AG10803 (cell line): ENCODE measurements around the gene TJP2.
A peak's percentile ranks its signal among the peaks of the same experiment; 100 is the strongest.

Experiments
- DNase-seq: peaks from one replicate; pipeline ENCODE4 v3.0.0; 2010; ENCODE audit warnings: low read depth
- H3K4me3 ChIP-seq: 2 replicates; pipeline ENCODE4 v1.5.1; 2011; ENCODE audit warnings: mild to moderate bottlenecking, low read length, control low read depth
- TF ChIP-seq, protein P1 (sequence below): conservative IDR thresholded peaks from 2 replicates; pipeline ENCODE4 v1.5.1; 2011; ENCODE audit warnings: mild to moderate bottlenecking, low read length, control low read depth, inconsistent platforms

TJP2 gene

DNA sequence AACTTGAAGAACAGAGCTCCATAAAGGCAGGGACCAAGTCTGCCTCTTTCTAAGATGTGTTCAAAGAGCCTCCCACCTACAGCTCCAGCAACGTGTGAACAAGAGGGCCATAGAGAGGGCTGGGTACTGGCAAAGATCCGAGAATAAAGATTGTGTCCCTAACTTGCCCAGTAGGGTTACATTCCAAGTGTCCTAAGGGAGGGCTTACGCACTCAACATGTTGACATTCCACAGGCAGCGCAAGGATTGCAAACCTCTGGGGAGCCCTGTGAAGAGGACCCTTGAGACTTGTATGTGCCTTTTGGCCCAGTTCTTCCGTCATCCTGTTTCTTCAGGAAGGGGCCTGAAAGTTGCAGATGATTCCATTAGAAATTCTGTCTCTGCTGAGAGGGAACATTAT is 102.7 kb downstream of the TJP2 start:
- H3K4me3 ChIP-seq, result no peak overlapping the region
- no peak for DNase-seq
- TF ChIP-seq, protein P1, sequence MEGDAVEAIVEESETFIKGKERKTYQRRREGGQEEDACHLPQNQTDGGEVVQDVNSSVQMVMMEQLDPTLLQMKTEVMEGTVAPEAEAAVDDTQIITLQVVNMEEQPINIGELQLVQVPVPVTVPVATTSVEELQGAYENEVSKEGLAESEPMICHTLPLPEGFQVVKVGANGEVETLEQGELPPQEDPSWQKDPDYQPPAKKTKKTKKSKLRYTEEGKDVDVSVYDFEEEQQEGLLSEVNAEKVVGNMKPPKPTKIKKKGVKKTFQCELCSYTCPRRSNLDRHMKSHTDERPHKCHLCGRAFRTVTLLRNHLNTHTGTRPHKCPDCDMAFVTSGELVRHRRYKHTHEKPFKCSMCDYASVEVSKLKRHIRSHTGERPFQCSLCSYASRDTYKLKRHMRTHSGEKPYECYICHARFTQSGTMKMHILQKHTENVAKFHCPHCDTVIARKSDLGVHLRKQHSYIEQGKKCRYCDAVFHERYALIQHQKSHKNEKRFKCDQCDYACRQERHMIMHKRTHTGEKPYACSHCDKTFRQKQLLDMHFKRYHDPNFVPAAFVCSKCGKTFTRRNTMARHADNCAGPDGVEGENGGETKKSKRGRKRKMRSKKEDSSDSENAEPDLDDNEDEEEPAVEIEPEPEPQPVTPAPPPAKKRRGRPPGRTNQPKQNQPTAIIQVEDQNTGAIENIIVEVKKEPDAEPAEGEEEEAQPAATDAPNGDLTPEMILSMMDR, result no peak

DNA sequence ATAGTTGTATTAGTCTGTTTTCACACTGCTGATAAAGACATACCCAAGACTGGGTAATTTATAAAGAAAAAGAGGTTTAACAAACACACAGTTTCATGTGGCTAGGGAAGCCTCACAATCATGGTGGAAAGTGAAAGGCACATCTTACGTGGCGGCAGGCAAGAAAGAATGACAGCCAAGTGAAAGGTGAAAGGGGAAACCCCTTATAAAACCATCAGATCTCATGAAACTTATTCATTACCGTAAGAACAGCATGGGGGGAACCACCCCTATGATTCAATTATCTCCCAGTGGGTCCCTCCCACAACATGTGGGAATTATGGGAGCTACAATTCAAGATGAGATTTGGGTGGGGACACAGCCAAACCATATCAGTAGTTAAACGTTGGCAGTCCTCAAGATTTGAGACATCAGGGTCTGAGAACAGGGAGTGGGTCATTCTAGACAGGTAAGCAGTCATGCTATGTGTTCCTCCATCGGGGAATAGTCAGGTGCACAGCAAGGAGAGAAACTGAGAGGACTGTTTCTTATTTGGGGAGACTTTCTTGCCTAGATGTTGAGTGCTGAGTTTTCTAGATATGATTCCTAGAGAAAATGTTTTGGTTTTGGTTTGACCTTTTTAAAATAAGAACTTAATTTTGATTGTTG is 105.1 kb downstream of the TJP2 start:
- TF ChIP-seq, protein P1, result no peak
- H3K4me3 ChIP-seq, result no peak overlapping the region
- no peak for DNase-seq

DNA sequence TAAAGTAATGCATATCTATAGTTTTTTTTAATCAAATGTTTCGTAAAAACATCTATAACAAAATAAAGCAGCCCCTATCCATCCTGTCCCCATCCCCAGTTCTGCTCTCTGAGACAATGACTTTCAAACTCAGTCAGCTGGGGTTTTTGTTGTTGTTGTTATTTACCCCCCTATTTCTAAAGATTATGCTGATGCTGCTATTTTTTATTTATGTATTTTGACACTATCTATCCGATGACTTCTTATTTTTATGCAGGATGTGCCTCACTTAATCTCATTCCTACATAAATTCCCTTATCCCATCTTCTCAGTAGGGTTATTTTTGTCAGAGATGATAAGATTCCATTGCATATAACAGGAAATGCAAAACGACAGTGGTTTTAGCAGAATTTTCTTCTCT is 105.7 kb downstream of the TJP2 start:
- TF ChIP-seq, protein P1, result no peak
- no peak for DNase-seq
- no peak overlapping the region for H3K4me3 ChIP-seq

DNA sequence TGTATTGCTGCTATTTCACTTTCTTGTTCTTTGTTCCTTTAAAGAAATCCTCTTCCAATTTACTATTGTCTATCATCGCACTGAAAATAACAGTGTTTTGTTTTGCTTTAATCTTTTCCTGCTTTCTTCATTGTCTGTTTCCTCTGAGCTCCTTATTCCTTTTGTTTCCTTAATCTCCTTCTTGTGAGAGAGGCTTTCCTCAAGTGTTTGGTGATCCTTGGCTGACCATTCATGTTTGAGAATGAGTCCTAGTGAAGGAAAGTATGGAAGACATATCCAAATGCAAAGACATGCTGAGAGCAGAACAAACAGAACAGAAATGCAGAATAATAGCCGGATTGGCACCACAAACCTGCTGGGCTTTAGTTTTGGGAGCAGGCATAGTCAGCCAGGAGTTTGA is 108.9 kb downstream of the TJP2 start:
- TF ChIP-seq, protein P1, result no peak
- DNase-seq, result no peak
- no peak overlapping the region for H3K4me3 ChIP-seq

DNA sequence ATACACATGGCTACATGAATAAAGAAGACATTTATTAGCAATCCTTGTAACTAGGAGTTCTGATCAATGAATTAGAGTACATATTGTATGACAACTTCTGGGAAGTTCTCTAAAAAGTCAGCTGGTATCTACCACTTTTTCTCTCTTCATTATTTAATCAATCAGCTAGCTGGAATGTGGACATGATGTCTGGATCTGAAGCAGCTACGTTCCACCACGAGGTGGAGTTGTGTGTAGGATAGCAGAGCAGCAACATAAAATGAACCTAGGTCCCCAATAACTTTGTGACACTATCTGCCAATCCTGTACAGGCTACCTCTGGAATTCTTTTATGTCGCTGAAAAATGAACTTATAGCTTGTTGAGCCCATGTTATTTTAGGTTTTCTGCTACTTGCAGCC is 118.0 kb downstream of the TJP2 start:
- no peak overlapping the region for H3K4me3 ChIP-seq
- DNase-seq, result no peak
- TF ChIP-seq, protein P1, result no peak

DNA sequence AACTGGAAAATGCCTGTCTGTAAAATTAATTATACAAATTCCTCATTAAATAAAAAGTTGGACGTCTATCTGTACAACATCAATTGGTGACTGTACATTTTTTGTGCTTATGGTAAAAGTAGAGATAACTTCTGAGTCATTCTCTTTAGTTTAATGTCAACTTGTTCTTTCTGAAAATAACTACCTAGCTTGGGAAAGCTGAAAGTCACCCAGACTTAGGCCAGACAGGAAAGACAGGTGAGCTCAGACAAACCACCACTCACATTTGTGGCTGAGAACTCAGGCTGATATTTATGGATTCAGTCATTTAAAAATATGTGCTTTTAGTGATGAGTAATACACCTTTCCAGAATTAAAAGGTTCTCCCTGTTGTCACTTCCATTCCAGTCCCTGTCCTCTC is 119.1 kb downstream of the TJP2 start:
- H3K4me3 ChIP-seq, result no peak overlapping the region
- TF ChIP-seq, protein P1, result no peak
- DNase-seq, result no peak

DNA sequence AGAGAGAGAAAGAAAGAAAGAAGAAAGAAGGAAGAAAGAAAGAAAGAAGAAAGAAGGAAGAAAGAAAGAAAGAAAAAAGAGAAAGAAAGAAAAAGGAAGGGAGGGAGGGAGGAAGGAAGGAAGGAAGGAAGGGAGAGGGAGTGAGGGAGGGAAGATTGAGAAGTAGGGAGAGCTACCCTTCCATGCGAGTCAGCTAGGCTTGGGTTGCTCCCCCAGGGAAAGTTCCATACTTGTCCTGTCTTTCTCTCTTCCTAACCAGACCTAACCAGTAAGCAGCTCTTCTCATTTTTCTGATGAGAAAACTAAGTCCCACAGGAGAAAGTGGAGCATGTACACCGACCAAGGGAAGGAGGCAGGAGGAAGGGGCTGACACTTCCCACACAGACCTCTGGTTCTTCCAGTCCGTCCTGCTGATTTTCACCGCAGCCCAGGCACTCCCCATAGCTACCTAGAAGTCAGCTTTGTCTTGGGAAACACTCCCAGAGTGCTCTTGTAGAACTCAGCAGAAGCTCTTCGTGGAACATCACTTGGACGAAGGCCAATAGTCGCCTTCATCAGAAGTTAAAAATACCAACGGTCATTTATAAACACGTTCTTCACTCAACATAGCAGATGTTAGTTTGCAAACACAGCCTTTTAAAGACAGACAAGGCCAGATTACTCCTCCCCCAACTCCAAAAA is 121.9 kb downstream of the TJP2 start:
- TF ChIP-seq, protein P1, result no peak
- H3K4me3 ChIP-seq, result no peak overlapping the region
- DNase-seq, result peak; percentile 2
